HEK293 (cell line): ENCODE results near the gene MGAT4A.

ENCODE experiments used
- CTCF ChIA-PET: fragments of 350-600 bp; formaldehyde crosslinking; extraction: SDS; loops from one replicate; lab custom pipeline; 2021; ENCODE audit warnings: antibody characterized with exemption; lab: Yijun Ruan, JAX
- POLR2A ChIA-PET: fragments of 300-600 bp; formaldehyde crosslinking; extraction: SDS; loops from one replicate; lab custom pipeline; 2020; ENCODE audit warnings: antibody characterized with exemption, inconsistent platforms; lab: Yijun Ruan, JAX
- H3K27ac ChIP-seq: fragments of 200-500 bp; sonication (Bioruptor generic); 2 replicates; pipeline ENCODE4 v1.5.1; 2014; ENCODE audit warnings: low read depth, low read length, control low read depth, inconsistent platforms; ENCODE audit errors: extremely low read depth
- H3K36me3 ChIP-seq, 2 experiments: fragments of 200-500 bp in 1 of 2; sonication (Bioruptor generic) in 1 of 2; 1 replicate in 1 of 2; 2 replicates in 1 of 2; pipeline ENCODE4 v1.5.1; 2014 to 2017; ENCODE audit warnings: inconsistent platforms in 2 of 2, low read length in 2 of 2; ENCODE audit not compliant: control insufficient read depth in 2 of 2, insufficient read depth in 1 of 2
- H3K4me1 ChIP-seq: fragments of 200-500 bp; sonication (Bioruptor generic); 2 replicates; pipeline ENCODE4 v1.5.1; 2014; ENCODE audit warnings: mild to moderate bottlenecking, low read length, inconsistent platforms; ENCODE audit not compliant: control insufficient read depth, insufficient read depth
- H3K4me3 ChIP-seq: 2 replicates; pipeline ENCODE4 v1.5.1; 2011; ENCODE audit warnings: low read depth, mild to moderate bottlenecking, control low read depth, low read length, moderate library complexity
- H3K9me3 ChIP-seq: fragments of 200-500 bp; sonication (Bioruptor generic); 2 replicates; pipeline ENCODE4 v1.5.1; 2014; ENCODE audit warnings: low read depth, low read length, inconsistent platforms; ENCODE audit not compliant: control insufficient read depth, insufficient read depth
- GLIS2 ChIP-seq: fragments of 450-650 bp; formaldehyde crosslinking; IDR thresholded peaks from 2 replicates; pipeline ENCODE4 v1.5.1; 2016; ENCODE audit warnings: missing biosample characterization, missing genetic modification characterization
- KLF1 ChIP-seq: fragments of 450-650 bp; formaldehyde crosslinking; IDR thresholded peaks from 2 replicates; pipeline ENCODE4 v1.5.1; 2016; ENCODE audit warnings: missing biosample characterization, missing genetic modification characterization
- OVOL3 ChIP-seq: fragments of 450-650 bp; formaldehyde crosslinking; IDR thresholded peaks from 2 replicates; pipeline ENCODE4 v1.5.1; 2016; ENCODE audit warnings: missing biosample characterization, missing genetic modification characterization
- REPIN1 ChIP-seq: fragments of 450-650 bp; formaldehyde crosslinking; IDR thresholded peaks from 2 replicates; pipeline ENCODE4 v1.5.1; 2017; ENCODE audit warnings: missing biosample characterization, missing genetic modification characterization, low read depth
- TRIM28 ChIP-seq: IDR thresholded peaks from 2 replicates; pipeline ENCODE4 v1.6.1; 2011; ENCODE audit warnings: low read length, control low read depth, borderline replicate concordance
- WT1 ChIP-seq: fragments of 450-650 bp; formaldehyde crosslinking; IDR thresholded peaks from 2 replicates; pipeline ENCODE4 v1.5.1; 2016; ENCODE audit warnings: missing biosample characterization, missing genetic modification characterization
- ZEB2 ChIP-seq: fragments of 450-650 bp; formaldehyde crosslinking; IDR thresholded peaks from 2 replicates; pipeline ENCODE4 v1.5.1; 2016; ENCODE audit warnings: missing biosample characterization, missing genetic modification characterization
- ZNF223 ChIP-seq: fragments of 450-650 bp; formaldehyde crosslinking; IDR thresholded peaks from 2 replicates; pipeline ENCODE4 v1.5.1; 2016; ENCODE audit warnings: missing biosample characterization, missing genetic modification characterization
- ZNF324 ChIP-seq: fragments of 450-650 bp; formaldehyde crosslinking; IDR thresholded peaks from 2 replicates; pipeline ENCODE4 v1.5.1; 2016; ENCODE audit warnings: missing biosample characterization, missing genetic modification characterization
- ZNF362 ChIP-seq: fragments of 450-650 bp; formaldehyde crosslinking; IDR thresholded peaks from 2 replicates; pipeline ENCODE4 v1.5.1; 2016; ENCODE audit warnings: missing biosample characterization, missing genetic modification characterization
- ZNF398 ChIP-seq: fragments of 450-650 bp; formaldehyde crosslinking; IDR thresholded peaks from 2 replicates; pipeline ENCODE4 v1.5.1; 2017; ENCODE audit warnings: missing biosample characterization, missing genetic modification characterization
- ZNF416 ChIP-seq: fragments of 450-650 bp; formaldehyde crosslinking; IDR thresholded peaks from 2 replicates; pipeline ENCODE4 v1.5.1; 2016; ENCODE audit warnings: missing biosample characterization, missing genetic modification characterization
- ZNF510 ChIP-seq: fragments of 450-650 bp; formaldehyde crosslinking; IDR thresholded peaks from 2 replicates; pipeline ENCODE4 v1.5.1; 2018; ENCODE audit warnings: mild to moderate bottlenecking, missing genetic modification characterization, missing biosample characterization; ENCODE audit not compliant: insufficient replicate concordance
- ZNF585B ChIP-seq: fragments of 450-650 bp; formaldehyde crosslinking; IDR thresholded peaks from 2 replicates; pipeline ENCODE4 v1.5.1; 2016; ENCODE audit warnings: missing biosample characterization, missing genetic modification characterization
- ZNF660 ChIP-seq: fragments of 450-650 bp; IDR thresholded peaks from 2 replicates; pipeline ENCODE4 v1.5.1; 2018; ENCODE audit warnings: missing biosample characterization, mild to moderate bottlenecking, missing genetic modification characterization
- ZSCAN4 ChIP-seq: fragments of 450-650 bp; formaldehyde crosslinking; IDR thresholded peaks from 2 replicates; pipeline ENCODE4 v1.5.1; 2017; ENCODE audit warnings: missing biosample characterization, missing genetic modification characterization
- TF ChIP-seq, protein P1 (sequence below): fragments of 450-650 bp; formaldehyde crosslinking; IDR thresholded peaks from 2 replicates; pipeline ENCODE4 v1.5.1; 2016; ENCODE audit warnings: missing biosample characterization, missing genetic modification characterization
- TF ChIP-seq, protein P2 (sequence below): fragments of 450-650 bp; formaldehyde crosslinking; IDR thresholded peaks from 2 replicates; pipeline ENCODE4 v1.5.1; 2016; ENCODE audit warnings: missing biosample characterization, missing genetic modification characterization
- TF ChIP-seq, protein P3 (sequence below): fragments of 450-650 bp; formaldehyde crosslinking; IDR thresholded peaks from 2 replicates; pipeline ENCODE4 v1.5.1; 2016; ENCODE audit warnings: missing biosample characterization, missing genetic modification characterization

MGAT4A gene

DNA sequence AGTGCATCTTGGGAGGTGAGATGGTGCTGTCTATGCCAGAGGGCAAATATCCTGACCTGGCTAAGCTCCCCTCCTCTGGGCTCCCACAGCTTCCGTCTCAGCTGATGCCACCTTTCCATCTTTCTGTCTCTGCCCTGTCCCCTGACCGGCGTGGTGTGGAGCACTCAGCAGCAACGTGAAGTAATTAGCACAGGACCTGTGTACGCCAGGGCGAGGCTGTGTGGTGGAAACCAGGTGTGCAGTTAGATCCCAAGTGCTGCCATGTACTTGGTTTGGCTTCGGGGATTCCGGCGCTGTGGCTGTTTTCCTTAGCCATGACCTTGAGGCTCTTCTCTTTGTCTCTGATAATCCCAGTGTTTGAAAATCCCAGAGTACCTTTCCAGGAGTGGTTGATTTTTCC lies 159.1 kb downstream of the MGAT4A start:
- POLR2A ChIA-PET, result no interaction called here
- CTCF ChIA-PET, result interaction anchor here (0.6 to 0.9 kb wide), 4 partner anchors 8 to 164 kb away, joined by 3 to 4 read pairs (median 4); no protein-coding TSS in a partner anchor
- H3K36me3 ChIP-seq, result peaks cover 0 to 87% of the 10 kb centered on the region in 2 experiments; a peak in 2 of 3 replicates
- no peak for TF ChIP-seq WT1 (tag by site-specific recombination)
- no peak overlapping the region for H3K27ac ChIP-seq
- H3K4me3 ChIP-seq, result no peak overlapping the region
- H3K4me1 ChIP-seq, result no peaks in the 10 kb centered on the region
- no peaks in the 10 kb centered on the region for H3K9me3 ChIP-seq

DNA sequence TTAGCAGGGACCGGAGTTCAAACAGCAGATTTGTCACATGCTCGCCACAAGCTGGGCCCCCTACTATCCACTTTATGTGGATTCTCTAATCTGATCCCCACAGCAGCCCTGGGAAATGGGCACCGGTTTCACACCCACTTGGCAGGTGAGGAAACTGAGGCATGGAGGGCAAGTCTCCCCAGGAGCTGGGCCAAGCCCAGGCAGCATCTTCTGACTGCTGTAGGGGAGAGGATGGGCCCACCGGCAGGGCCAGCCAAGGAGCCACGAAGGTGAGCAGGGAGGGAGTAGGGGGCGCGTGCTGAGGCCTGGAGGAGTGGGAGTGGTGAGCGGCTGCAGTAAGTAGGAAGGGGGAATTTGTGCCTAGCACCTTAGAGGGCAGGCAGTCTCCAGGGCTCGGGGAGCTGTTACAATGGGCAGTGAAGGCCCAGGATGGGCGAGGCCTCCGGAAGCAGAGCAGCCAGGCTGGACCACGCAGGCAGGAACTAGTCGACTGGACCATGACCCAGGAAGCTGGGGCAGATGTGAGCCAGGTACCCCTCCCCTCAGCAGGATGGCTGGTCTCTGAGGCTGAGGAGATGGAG lies 159.7 kb downstream of the MGAT4A start:
- POLR2A ChIA-PET, result no interaction called here
- no peaks in the 10 kb centered on the region for H3K9me3 ChIP-seq
- TF ChIP-seq ZNF362 (tag by site-specific recombination) (no peak), GLIS2 (tag by site-specific recombination) (no peak)
- TF ChIP-seq, all 188 proteins: peak for 0
- no peak overlapping the region for H3K27ac ChIP-seq
- H3K4me1 ChIP-seq, result no peaks in the 10 kb centered on the region
- H3K4me3 ChIP-seq, result no peak overlapping the region
- peaks cover 0 to 87% of the 10 kb centered on the region in 2 experiments; a peak in 2 of 3 replicates for H3K36me3 ChIP-seq
- CTCF ChIA-PET, result interaction anchor here (0.6 to 0.9 kb wide), 5 partner anchors 9 to 187 kb away, joined by 3 to 4 read pairs (median 3); no protein-coding TSS in a partner anchor

DNA sequence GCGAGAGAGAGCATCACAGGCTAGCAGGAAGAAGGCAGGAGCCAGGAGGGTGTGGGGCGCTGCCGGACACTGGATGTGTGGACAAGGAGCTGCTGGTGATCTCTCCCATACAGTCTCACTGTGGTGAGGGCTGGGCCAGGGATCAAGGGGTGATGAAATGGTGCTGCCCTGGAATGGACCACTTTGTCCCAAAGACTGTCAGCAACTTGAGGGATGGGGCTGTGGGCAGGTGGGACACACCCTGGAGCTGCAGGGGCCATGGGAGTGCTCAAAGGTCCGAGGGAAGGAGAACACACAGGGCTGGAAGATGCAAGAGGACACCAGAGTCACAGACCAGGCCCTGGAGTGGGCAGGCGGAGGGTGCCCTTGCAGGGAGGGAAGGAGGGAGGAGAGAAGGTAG lies 160.6 kb downstream of the MGAT4A start:
- H3K9me3 ChIP-seq, result no peaks in the 10 kb centered on the region
- ChIA-PET POLR2A (no interaction called here), CTCF (interaction anchor here (0.9 to 1.7 kb wide), 2 partner anchors 13 to 80 kb away, joined by 5 to 6 read pairs; no protein-coding TSS in a partner anchor)
- no peak overlapping the region for H3K4me3 ChIP-seq
- H3K36me3 ChIP-seq, result peaks cover 0 to 91% of the 10 kb centered on the region in 2 experiments; a peak in 2 of 3 replicates
- no peaks in the 10 kb centered on the region for H3K4me1 ChIP-seq
- H3K27ac ChIP-seq, result no peak overlapping the region
- no peak for TF ChIP-seq ZSCAN4 (tag by site-specific recombination)
- TF ChIP-seq KLF1 (tag by site-specific recombination), result no peak
- no peak for TF ChIP-seq ZNF324
- no peak for TF ChIP-seq OVOL3 (tag by site-specific recombination)
- TF ChIP-seq, protein P1, sequence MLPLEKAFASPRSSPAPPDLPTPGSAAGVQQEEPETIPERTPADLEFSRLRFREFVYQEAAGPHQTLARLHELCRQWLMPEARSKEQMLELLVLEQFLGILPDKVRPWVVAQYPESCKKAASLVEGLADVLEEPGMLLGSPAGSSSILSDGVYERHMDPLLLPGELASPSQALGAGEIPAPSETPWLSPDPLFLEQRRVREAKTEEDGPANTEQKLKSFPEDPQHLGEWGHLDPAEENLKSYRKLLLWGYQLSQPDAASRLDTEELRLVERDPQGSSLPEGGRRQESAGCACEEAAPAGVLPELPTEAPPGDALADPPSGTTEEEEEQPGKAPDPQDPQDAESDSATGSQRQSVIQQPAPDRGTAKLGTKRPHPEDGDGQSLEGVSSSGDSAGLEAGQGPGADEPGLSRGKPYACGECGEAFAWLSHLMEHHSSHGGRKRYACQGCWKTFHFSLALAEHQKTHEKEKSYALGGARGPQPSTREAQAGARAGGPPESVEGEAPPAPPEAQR (tag by site-specific recombination), result no peak
- TF ChIP-seq ZNF510 (tag by site-specific recombination), result no peak
- TF ChIP-seq, protein P2, sequence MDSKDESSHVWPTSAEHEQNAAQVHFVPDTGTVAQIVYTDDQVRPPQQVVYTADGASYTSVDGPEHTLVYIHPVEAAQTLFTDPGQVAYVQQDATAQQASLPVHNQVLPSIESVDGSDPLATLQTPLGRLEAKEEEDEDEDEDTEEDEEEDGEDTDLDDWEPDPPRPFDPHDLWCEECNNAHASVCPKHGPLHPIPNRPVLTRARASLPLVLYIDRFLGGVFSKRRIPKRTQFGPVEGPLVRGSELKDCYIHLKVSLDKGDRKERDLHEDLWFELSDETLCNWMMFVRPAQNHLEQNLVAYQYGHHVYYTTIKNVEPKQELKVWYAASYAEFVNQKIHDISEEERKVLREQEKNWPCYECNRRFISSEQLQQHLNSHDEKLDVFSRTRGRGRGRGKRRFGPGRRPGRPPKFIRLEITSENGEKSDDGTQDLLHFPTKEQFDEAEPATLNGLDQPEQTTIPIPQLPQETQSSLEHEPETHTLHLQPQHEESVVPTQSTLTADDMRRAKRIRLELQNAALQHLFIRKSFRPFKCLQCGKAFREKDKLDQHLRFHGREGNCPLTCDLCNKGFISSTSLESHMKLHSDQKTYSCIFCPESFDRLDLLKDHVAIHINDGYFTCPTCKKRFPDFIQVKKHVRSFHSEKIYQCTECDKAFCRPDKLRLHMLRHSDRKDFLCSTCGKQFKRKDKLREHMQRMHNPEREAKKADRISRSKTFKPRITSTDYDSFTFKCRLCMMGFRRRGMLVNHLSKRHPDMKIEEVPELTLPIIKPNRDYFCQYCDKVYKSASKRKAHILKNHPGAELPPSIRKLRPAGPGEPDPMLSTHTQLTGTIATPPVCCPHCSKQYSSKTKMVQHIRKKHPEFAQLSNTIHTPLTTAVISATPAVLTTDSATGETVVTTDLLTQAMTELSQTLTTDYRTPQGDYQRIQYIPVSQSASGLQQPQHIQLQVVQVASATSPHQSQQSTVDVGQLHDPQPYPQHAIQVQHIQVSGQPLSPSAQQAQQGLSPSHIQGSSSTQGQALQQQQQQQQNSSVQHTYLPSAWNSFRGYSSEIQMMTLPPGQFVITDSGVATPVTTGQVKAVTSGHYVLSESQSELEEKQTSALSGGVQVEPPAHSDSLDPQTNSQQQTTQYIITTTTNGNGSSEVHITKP (tag by site-specific recombination), result no peak
- TF ChIP-seq ZNF223 (tag by site-specific recombination), result no peak
- TF ChIP-seq TRIM28, result no peak
- TF ChIP-seq ZNF585B, result no peak
- TF ChIP-seq ZNF398 (tag by site-specific recombination), result no peak
- TF ChIP-seq, protein P3, sequence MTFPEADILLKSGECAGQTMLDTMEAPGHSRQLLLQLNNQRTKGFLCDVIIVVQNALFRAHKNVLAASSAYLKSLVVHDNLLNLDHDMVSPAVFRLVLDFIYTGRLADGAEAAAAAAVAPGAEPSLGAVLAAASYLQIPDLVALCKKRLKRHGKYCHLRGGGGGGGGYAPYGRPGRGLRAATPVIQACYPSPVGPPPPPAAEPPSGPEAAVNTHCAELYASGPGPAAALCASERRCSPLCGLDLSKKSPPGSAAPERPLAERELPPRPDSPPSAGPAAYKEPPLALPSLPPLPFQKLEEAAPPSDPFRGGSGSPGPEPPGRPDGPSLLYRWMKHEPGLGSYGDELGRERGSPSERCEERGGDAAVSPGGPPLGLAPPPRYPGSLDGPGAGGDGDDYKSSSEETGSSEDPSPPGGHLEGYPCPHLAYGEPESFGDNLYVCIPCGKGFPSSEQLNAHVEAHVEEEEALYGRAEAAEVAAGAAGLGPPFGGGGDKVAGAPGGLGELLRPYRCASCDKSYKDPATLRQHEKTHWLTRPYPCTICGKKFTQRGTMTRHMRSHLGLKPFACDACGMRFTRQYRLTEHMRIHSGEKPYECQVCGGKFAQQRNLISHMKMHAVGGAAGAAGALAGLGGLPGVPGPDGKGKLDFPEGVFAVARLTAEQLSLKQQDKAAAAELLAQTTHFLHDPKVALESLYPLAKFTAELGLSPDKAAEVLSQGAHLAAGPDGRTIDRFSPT, result no peak
- no peak for TF ChIP-seq ZNF416 (tag by site-specific recombination)
- TF ChIP-seq ZNF660 (tag by site-specific recombination), result no peak
- TF ChIP-seq ZEB2 (tag by site-specific recombination), result no peak
- no peak for TF ChIP-seq REPIN1 (tag by site-specific recombination)
